HG03139 (cell line): ENCODE measurements around the gene LRRC8C.
"Not testable (repeated sequence)": the region's sequence is repeated elsewhere in the genome, so short reads cannot be mapped to it uniquely, and the experiment has no call there.

ENCODE experiments used
- ATAC-seq: cut with Tn5 transposase; IDR thresholded peaks from one replicate; pipeline ENCODE4 v1.9.1; 2021; ENCODE audit not compliant: unreplicated experiment

Gene LRRC8C

GRCh38 chr1:89607586-89608318, 25.2 kb upstream of the LRRC8C start:
- no peak for ATAC-seq

GRCh38 chr1:89608319-89608983, 24.5 kb upstream of the LRRC8C start:
- no peak for ATAC-seq

DNA sequence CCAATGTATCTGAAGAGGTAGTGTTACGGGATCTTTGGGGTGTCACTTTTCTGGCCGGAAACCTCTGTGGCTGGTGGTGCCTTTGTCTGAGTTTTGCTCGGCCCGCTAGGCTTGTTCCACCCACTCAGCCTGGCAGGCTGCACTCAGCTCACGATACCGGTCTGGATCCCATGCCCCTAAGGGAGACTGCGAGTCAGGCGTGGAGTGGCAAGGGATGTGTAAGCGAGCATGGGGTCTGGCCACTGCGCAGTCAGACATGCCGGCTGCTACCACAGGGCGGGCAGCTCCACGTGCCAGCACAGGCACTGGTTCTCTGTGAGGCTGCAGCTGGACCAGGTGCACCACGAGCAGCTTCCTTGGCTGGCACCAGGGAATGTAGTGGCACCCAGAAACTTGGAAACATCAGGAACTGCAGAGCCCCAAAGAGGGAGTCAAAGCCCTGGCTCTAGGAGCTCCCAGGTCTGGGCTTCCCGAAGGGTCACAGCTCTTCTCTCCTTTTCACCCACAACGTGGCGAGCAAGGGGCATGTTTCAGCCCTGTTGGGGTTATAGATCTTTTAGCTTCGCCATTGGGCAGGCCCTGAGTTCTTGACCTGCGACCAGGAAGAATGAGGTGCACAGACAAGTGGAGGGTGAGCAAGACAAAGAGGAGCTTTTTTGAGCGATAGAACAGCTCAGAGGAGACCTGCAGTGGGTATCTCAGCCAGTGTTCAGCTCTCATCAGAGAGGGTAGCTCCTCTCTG, 23.8 kb upstream of the LRRC8C start:
- no peak for ATAC-seq

DNA sequence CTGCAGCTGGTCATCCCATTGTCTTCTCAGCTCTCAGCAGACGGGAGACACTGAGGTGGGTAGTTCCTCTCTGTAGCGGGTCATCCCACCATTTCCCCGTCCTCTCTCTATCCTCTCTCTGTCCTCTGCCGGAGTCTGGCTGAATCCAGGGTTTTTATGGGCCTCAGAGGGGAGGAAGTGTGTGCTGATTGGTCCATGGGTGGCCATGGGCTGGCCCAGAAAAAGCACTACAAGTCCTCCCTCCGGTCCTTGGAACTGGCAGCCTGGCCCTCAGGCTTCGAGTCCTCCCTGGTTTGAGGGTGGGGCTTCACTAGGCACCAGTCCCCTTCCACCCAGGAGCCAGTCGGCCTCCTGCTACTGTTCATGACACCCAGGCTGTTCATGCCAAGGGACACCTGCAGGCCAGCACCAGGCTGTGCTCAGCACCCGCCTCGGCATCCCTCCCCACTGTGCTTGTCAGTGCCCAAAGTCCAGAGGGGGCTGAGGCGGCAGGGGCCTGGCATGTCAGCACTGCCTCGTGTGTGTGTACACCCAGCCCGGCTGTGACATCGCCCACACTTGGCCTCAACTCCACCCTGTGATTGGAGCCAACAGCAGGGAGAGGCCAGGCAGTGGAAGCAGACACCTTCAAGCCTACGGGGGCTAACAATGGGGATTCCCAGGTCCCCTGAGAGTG, 23.0 kb upstream of the LRRC8C start:
- ATAC-seq: no peak

DNA sequence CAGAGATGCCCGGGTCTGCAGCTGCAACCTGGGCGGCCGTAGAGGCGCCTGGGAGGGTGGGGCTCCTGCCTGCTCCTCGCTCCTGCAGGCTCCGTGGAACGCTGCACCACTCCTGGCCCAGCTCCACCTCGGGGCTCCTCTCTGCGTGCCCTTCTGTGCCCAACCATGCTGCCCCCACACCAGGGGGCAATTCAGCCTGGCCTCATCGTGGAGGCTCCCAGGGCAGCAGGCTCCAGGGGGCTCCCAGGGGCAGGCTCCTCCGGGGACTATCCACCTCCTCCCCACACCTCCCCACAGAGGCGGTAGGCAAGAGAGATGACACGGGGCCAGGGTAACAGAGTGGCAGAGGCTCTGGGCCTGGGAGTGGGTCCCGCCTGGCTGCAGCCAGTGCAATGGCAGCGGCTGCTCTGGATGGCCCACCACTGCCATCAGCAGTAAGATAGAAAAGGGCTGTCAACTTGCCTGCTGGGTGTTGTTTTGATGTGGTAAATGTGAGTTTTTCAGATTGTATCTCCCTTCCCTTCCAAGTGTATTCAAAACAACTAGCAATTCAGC, 22.4 kb upstream of the LRRC8C start:
- no peak for ATAC-seq

GRCh38 chr1:89611721-89612120, 21.2 kb upstream of the LRRC8C start:
- peak; percentile 96 for ATAC-seq

GRCh38 chr1:89613928-89614327, 19.0 kb upstream of the LRRC8C start:
- ATAC-seq: no peak

DNA sequence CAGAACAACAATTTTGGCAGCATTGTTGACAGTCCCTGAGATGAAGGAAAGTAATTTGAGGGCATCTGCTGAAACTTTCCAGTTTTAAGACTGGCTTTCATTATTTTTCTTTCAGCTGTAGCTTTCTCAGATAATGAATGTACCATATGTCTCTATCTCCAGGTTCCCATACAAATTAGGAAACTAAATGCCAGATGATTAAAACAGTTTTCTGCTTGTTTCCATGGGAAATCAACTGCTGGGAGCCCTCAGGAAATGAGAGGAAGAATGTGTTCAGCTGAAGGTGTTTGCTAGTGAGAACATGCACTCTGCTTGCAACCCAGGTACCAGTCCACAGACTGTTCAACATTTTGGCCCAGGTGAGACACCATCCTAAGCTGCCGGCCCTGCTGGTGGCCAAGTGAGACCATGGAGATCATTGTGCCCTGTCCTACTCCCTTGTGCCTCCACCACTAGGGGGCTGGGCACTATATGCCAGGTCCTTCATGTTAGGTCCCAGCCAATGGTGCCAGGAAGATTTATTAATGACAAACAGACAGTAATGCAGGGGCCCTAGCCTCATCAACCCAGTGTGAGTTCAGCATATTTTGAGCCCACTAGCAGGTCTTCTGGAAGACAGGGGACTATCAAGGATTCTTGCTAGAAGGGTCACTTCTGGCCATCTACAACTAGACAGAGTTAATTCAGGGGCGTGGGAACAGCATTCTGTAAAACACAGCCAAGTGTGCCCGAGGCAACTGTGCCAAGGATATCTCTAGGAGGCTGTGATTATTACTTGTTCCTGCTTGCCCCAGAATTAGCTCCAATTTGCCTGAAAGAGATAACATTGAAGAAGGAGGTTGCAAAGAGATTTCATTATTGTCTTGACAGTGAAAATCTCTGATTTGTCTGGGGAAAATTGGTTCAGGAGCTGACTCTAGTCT, 17.0 kb upstream of the LRRC8C start:
- ATAC-seq: no peak

- no peak for ATAC-seq
Observed at GRCh38 chr1:89616844-89617627, 15.9 kb upstream of the LRRC8C start.

DNA sequence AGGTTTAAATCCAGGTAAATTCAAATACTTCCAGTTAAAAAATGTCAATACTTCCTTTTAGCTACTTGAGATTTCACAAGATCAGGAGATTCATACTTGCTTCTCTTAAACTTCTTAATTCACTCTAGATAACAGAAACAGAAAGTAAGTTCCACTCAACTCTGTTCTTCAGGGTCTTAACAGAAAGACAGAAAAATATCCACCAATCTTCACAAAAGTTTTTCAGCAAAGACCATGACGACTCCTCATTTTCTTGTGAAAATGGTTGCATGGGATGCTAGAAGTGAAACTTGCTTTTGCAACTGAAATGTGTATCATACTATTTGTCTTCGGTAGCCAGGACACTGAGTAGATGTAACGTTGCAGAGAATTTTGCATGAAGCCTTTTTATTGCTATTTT, 12.3 kb upstream of the LRRC8C start:
- ATAC-seq: no peak

- ATAC-seq: no peak
Observed at GRCh38 chr1:89622895-89623294, 10.0 kb upstream of the LRRC8C start.

- ATAC-seq: no peak
Observed at GRCh38 chr1:89624314-89624713, 8.6 kb upstream of the LRRC8C start.

- no peak for ATAC-seq
Observed at GRCh38 chr1:89624715-89625323, 8.1 kb upstream of the LRRC8C start.

GRCh38 chr1:89627596-89627962, 5.3 kb upstream of the LRRC8C start:
- ATAC-seq: no peak

- no peak for ATAC-seq
Observed at GRCh38 chr1:89629146-89629545, 3.8 kb upstream of the LRRC8C start.

- ATAC-seq: not testable (repeated sequence)
Observed at GRCh38 chr1:89629600-89629999, 3.3 kb upstream of the LRRC8C start.

DNA sequence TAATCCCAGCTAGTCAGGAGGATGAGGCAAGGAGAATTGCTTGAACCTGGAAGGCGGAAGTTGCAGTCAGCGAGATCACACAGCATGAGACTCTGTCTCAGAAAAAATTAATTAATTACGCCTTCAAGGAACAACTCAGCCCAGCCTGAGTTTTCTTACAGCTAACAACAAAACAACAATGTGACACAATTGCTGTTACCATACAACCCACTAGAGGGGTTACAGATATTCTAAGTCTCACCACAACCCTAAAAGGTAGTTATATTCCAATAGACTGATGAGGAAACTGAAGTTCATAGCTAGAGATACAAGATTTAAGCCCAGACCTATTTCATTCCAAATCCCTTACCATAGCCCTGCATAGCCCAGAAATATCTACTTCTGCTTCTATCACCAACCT, 2.9 kb upstream of the LRRC8C start:
- ATAC-seq: no peak

DNA sequence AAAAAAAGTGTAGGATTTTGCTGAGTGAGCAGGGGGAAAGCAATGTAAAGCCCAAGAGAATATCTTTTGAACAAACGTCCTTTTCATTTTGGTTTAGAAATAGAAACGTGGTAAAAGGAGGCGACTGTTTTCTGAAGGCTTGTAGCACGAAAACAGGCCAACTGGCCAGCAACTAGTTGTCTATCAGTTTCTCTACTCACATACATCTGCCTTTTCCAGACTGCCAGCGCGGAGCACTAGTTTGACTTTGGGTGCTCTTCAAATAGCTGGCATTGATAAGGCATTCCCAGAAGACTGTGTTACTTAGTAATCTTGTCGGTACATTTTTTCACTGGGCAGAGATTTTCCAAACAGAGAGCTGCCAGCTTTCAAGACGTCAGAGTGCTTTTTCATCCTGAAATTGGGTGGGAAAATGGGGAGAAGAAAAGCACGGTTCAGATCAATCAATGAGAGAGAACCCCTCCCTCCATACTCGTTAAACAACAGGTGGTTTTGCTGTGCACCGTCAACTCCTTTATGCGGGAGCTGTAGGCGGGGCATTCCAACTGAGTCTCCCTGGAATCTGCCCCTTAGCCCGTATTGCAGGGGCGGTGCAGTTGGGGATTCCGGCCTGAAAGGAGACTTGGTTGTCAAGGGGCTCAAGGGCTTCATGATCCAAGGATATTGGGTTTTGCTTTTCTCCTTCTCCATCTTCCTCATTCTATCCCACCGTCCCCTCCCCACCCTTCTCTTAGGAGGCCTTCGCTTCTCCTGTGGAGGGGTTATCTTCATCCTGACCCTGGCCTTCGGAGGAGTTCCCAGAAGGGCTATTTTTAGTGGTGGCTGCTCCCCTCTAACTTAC, 884 bp upstream of the LRRC8C start:
- no peak for ATAC-seq
